ENCODE measurements around the gene IGSF10.

GRCh38 chr3:151503074-151503473, 42.2 kb upstream of the IGSF10 start:
- TF ChIP-seq CTCF (IDR thresholded peaks at IDR 0.05 in 4 of 5, conservative IDR thresholded peaks at IDR 0.05 in 1 of 5) (no peak), POLR2A (IDR thresholded peaks at IDR 0.05) (no peak)
